HG02981 (cell line): Measurements from ENCODE around the gene CEP112.

Experiments used
- ATAC-seq: cut with Tn5 transposase; IDR thresholded peaks from one replicate; pipeline ENCODE4 v1.9.1; 2021; ENCODE audit warnings: mild to moderate bottlenecking, moderate library complexity; ENCODE audit not compliant: unreplicated experiment

The CEP112 gene

DNA sequence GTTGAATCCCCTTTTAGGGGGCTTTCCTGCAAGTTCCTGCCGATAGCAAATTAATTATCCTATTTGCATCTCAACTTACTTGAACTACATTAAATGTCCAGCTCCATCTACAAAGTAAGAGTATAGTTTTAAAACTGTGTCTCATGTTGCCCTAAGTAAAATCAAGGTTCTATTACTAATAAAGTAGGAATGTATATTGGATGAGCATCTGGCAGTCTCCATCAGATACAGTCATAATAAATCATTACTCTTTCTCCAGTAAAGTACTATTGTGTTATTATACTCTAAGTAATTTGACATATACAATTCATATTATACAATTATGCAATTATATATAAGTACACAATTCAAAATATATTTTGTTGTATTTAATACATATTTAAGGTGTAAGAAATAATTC, 249.3 kb downstream of the CEP112 start:
- no peak for ATAC-seq

DNA sequence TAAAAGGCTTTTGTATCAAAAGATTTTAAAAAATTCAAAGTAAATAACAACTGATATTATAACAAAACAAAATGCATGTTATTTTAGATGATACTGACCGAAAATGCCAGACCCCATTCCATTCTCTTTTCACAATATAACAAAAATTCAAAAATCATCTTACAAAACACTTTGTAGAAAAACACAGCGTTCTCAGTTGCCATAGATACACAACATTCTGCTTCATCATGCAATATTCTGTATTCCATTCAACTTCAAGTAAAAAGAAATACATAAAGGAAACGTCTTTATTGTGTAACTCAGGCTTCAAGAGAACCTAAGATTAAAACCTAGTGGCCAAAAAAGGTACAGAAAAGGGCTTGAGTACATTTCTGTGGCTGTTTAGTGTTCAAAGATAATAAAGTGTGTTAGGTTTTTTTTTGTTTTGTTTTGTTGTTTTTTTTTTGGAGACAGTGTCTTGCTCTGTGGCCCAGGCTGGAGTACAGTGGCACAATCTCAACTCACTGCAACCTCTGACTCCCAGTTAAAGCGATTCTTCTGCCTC, 250.5 kb downstream of the CEP112 start:
- ATAC-seq, result no peak

DNA sequence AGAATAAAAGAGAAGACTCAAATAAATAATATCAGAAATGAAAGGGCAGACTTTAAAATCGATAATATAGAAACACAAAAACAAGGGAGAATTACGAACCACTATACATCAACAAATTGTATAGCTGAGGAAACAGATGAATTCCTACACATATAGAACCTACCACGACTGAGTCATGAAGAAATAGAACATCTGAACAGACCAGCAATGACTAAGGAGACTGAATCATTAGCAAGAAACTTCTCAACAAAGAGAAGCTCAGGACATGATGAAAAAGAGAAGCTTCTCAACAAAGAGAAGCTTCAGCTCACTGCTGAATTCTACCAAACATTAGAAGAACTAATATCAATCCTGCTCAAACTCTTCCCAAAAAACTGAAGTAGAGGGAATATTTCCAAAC, 255.9 kb downstream of the CEP112 start:
- no peak for ATAC-seq

DNA sequence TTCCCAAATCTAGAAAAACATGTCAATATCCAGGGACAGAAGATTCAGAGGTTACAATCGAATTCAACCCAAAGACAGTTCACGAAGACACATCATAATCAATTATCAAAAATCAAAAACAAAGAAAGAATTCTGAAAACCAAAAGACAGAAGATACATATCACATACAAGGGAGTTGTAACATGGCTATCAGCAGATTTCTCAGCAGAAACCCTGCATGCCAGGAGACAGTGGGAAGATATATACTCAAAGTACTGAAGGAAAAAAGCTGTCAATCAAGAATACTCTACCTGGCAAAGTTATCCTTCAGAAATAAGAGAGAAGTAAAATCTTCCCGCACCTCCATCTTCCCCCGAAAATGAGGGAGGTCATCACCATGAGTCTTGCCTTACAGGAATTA, 258.6 kb downstream of the CEP112 start:
- ATAC-seq, result no peak

DNA sequence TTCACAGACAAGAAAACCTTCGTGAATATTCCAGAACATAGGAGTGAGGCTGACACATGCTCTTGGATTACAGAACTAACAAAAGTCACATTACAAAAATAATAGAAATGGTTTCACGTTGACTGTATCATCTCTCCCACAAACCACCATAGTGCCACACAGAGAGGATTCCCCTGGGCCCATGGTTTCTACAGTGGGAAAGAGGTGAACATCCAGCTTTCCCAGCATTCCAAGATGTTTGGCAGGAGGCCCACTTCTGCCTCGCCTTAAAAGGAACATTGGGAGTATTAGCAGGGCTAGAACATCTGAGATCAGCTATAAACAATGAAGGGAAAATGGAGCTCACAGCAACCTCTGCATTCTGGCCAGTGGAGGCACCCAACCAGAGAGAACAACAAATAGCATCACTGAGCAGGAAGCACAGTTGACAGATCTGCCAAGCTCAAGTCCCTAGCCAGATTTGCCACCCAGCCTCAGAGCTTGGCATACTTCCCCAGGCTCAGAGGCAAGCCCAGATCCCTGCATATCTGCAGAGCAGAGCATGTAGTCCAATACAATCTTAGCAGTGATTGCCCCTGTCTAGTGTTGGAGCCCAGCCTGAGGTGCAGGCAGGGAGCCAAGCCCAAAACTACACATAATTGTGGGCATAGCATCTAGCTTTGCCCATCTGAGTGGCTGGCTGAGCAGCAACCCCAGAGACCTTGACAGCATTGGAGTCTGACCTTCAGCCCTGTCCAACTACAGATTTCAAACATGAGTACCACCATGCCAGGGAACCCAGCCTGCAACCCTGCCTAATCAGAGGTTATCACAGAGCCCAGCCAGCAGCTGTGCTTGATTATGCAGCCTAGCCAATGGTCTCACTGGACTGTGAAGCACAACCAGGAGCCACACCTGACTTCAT, 260.4 kb downstream of the CEP112 start:
- ATAC-seq, result no peak

DNA sequence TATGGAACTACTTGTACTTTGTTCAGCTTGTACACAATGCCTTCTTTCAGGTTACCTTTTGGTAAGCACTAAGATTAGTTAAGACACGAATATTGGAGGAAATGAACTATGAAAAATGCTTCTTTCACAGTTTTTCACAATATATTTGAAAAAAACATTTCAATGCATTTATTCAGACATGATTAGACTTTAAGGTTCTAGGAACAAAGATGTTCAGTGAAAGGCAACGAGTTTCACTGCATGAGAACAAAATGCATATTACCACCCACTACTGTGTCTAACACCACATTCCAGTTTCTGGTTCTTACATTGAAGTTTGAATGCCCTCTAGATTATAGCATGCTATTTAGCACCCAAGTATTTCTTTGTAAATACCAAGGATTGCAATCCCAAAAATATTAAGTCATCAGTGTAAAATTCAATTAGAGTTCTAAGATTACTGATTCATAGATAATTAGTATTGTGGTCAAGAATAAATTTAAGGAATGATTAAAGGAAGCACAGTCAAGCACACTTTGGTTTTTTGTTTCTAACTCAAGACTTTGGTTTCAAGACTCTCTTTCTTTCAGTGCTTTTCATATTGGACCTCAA, 261.7 kb downstream of the CEP112 start:
- no peak for ATAC-seq

DNA sequence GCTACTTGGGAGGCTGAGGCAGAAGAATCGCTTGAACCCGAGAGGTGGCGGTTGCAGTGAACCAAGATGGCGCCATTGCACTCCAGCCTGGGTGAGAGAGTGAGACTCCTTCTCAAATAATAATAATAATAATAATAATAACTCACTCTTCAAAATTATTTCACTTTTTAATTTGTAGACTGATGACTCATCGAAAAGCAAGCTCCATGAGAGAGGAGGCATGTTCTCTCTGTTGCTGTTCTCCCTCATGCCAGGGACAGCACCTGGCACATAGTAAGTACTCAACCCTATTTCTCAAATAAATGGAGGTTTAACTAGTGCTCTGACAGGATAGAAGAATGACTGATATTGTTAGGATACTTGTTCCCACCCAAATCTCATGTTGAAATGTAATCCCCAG, 265.3 kb downstream of the CEP112 start:
- no peak for ATAC-seq

DNA sequence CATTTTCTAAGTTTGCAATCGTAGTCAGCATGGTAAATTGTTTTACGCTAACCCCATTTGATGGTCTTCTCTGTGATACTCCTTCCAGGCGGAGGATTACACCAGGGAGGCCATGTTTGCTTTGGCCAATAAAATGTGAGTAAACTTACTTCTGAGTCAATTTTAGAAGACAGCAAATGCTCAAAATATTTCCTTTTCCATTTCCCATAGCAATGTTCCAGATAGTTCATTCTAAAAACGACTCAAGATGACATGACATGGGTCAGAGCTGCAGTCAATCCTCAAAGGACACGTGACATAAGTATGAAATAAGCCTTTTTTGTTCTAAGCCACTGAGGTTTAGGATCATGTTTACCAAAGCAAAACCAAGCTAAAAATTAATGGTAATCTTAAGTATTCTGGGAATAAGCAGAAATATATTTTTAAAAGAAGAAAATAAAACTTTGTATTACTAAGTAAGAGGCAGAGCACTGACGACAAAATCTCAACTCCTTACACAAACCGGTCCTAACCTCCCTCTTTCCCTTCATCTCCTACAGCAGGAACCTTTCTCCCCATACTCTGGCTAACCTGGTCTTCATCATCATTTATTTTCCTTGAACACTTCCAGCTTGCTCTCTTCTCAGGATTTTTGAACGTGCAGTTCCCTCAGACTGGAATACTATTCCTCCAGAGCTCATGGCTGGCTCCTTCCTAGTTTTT, 266.2 kb downstream of the CEP112 start:
- no peak for ATAC-seq

DNA sequence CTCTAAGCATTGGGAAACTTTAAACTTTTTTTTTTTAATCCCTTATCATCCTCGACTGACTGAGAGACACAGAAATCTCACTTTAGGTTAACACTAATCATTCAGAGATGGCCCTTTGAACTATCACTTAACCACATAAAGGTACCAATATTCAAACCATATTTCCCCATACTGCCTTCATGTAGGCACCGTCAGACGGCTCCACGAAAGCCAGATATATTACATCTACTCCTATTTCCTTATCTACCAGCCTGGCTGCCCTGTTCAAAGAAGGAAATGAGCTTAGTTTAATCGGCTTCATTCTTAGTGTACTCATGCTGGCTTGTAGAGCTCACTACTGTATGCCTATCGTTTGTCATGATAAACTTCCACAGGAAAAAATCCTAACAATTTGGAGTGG, 270.9 kb downstream of the CEP112 start:
- ATAC-seq, result no peak

DNA sequence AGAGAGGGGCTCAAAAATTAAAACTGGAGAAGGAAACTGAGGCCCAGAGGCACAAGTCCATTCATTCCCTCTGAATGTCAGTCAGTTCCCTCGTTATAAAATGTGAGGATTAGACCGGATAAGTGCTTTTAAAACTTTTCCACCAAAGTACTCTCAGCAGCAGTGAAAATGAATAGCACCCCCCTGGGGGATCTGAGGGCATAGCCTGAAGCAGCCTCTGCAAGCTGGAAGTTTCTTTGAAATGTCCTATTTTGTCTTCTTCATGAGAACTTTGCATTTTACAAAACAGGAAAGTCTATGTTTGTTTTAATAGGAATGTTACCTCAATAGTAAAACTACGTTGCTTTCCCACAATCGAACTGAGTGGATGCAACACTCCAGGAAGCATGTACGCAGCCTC, 273.0 kb downstream of the CEP112 start:
- no peak for ATAC-seq

DNA sequence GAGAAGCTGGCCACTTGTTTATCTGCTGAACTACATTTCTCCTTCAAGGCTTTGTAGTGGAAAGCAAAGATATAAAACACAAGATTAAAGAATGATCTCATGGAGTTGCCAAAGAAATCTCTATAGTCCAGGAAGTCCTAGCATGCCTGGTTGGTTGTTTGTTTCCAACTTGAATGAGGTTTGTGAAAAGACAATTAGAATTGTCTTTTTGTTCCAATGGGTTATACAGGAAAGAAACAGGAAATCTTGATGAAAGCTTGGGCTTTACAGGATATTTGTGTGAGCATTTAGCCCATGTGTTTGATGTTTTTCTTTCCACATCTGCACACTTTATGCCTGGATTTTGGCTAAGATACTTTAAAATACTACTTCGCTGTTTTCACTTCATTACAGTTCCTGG, 273.4 kb downstream of the CEP112 start:
- ATAC-seq, result no peak

DNA sequence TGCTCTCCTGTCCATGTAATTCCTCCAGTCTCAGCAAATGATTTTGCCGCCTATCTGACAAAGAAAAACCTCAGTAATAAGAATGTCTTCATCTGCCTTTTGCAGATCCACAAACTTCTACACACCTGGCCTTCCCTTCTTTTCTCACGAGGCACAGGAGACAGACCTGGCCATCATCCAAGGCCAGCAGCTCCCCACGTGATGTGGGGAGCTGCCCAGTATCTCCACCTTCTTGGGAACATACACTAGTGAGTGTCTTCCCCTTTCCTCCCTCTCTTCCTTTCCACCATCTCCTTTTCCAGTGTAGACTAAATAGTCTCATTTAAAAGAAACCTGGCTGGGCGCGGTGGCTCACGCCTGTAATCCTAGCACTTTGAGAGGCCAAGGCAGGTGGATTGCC, 274.4 kb downstream of the CEP112 start:
- no peak for ATAC-seq

DNA sequence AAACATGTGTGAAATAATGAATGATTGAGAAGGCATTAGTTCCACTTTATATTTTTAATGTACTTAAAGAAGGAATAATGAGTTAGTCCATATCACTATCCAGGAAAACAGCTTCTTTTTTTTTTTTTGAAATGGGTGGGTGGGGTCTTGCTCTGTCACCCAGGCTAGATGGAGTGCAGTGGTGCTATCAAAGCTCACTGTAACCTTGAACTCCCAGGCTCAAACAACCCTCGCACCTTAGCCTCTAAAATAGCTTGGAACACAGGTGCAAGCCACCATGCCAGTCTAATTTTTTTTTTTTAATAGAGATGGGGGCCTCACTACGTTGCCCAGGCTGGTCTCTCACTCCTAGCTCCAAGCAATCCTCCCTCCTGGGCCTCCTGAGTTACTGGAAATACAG, 275.5 kb downstream of the CEP112 start:
- no peak for ATAC-seq

DNA sequence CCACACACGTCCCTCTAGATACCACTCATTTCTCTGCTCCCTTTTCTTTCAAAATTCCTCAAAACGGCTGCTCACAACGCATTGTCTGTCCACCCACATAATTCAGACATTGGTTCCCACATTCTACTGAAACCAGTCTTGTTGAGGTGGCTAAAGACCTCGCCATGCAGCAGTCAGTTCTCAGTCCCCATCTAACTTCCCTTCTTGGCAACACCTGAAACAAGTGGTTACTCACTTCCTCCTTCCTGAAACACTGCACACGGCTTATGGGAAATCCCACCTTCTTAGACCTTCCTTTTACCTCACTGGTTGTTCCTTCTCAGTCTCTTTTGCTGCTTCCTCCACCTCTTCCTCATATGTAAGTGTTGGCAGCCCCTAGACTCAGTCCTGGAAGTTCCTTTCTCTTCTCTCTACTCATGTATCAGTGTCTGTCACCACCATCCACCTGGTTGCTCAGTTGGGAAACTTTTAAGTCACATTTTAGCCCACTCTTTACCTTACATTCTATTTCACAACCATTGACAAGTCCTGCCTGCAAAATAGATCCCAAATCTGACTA, 277.1 kb downstream of the CEP112 start:
- peak; percentile 97 for ATAC-seq

DNA sequence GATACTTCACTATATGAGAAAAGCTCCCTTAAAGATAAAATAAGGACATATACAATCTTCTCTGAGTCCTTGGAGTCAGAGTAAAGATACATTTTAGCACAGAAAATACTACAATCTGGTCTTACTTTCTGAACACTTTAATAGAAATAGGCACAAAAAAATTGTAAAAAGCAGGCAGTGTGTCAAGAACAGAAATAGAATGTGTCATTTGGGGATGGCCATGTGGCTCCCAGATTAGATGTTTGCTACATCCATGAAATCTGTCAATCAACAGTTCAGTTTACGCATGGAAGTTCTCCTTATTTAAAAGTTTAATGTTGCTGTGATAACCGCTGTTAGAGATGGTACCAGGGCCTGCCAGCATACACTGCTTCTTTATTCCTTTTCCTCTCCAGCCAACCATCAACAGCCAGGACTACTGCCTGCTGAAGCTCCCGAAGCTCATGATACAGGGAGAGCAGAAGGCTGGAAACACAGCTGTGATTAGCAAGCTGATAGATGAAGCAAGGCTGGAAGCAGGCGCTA, 278.5 kb downstream of the CEP112 start:
- no peak for ATAC-seq

DNA sequence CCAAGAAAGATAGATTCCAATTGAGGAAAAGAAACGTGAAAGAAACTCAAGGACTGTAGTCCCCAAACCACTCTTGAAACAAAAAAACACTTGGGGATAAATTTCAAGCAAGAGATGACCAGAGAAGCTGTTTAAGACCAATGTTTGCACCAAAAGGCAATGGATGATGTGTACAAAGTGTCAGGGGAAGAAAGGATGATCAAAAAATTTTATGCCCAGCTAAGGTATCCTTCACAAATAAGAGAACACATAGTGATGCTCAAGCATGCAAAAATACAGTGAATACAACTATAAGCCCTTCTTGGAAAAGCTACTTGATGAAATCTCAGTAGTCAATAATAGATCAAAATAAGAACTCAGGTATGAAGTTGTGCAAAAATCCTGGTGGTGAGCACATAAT, 281.1 kb downstream of the CEP112 start:
- ATAC-seq, result no peak

DNA sequence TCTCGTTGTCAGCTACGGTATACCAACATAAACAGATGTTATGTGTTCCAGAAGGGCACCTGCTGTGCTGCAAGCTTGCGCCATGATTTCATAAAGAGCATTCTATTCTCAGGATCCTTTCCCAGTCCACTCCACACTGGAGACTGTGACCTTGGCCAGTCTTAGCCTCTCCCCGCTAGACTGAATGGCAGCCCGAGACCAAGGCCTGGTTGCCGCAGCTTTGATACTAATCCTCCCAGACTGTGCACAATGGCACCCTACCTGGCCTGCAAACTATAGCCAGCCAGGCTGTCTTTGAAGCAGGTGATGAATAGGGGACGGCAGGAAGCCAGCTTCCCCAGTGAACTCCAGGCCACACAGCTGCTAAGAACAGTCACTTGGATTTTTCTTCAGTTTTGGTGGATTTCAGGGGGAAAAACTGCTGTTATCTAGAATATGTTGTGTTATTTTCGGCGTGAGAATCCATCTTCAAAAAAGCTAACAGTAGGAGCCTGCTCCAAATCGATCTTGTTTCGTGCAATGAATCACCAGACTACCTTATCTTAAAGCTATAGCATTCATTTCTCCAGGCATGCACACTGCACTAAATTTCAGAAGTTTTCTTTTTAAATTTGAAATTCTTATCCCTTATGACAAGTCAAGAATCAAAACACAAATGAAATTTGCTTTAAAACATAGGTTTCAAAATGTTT, 289.0 kb downstream of the CEP112 start:
- no peak for ATAC-seq

DNA sequence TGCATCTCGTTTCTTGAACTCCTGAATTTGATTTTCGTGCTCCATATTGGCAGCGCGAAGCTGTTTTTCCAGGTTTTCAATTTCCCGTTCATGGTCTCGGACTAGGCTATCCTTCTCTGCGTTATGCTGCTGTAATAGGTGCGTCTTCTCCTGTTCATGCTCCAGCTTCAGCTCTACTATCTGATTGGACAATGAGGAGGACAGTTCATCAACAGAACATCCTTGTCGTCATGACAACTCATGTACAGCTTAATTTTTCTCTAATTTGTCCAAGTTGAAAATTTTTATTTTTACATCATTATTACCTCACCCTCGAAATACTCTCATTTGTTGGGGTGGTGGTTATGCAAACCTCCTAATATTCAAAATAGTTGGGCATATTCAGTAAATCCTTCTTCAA, 289.8 kb downstream of the CEP112 start:
- ATAC-seq, result no peak

DNA sequence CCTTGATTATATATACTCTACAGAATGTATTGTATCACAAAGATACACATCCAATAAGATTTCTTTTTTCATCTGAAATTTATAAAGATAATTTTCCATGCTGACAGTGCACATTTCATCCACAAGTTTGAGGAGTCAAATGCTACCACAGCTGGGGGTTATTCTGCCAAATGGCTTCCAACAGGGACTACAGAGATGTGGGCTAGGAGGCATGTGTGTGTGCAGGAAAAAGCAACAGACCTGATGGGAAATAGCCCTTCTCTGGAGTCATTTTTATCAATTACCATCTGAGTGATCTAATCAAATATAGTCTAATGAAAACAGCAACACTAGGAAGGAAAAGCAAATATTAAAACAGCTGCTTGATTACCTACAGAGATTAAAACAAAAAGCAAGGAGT, 290.5 kb downstream of the CEP112 start:
- ATAC-seq, result no peak

DNA sequence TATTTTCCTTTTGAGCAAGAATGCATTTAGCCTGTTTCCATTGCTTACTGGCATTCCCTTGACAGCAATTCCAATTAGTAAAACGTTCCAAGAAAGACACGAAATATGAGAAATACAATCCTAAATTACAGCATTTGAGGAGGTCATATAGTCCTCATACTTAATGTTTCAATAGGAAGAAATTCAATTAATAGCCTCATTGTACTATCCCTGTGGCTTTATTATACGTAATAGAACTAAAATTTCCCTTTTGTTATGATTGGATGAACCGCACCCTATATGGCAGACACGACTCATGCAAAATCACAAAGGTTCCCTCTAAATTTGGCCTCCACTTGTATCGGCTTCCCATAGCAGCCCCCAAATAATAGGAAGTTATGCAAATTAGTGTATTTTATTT, 291.7 kb downstream of the CEP112 start:
- ATAC-seq, result no peak

DNA sequence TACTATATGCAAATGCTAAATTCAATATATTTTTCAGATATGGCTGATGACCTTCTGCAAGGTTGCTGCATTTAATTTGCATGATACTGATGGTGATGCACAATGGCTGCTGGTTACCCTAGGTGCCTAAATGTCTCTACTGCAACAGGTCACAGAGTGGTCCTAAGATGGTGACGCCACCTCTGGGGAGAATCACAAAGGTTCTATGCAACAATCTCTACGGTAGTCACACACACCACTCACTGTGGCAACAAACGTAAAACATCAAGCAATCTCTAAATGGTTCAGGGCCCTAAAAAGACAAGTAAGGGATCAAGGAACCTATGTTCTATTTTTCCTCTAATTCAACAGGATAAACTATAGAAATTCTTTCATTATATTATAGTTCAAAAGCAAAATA, 293.3 kb downstream of the CEP112 start:
- no peak for ATAC-seq
